Sigmoid colon (tissue), 7 donors: Measurements from ENCODE around the gene RANBP1. TPM values are rescaled to one million over a fixed set of nuclear protein-coding genes. Genes with fewer than 3 reads are reported as not detected.

ENCODE experiments used
- DNase-seq: peaks from one replicate; pipeline ENCODE4 v3.0.0-alpha.2; 2019
- H3K27ac ChIP-seq, 4 donors: fragments of 200-600 bp; sonication (generic); one replicate each; pipeline ENCODE4 v1.5.1; 2016 to 2019; ENCODE audit warnings: mild to moderate bottlenecking in 1 of 4
- H3K27me3 ChIP-seq, 3 donors: fragments of 200-600 bp; sonication (generic); one replicate each; pipeline ENCODE4 v1.5.1; 2019; ENCODE audit warnings: mild to moderate bottlenecking in 1 of 3
- H3K36me3 ChIP-seq, 4 donors: fragments of 200-600 bp; sonication (generic); one replicate each; pipeline ENCODE4 v1.5.1; 2016 to 2019
- H3K4me1 ChIP-seq, 4 donors: fragments of 200-600 bp; sonication (generic); one replicate each; pipeline ENCODE4 v1.5.1; 2017 to 2019
- H3K4me3 ChIP-seq, 4 donors: fragments of 200-600 bp; sonication (generic); one replicate each; pipeline ENCODE4 v1.5.1; 2017 to 2019; ENCODE audit warnings: mild to moderate bottlenecking in 2 of 4, moderate library complexity in 1 of 4
- H3K9me3 ChIP-seq, 4 donors: fragments of 200-600 bp in 3 of 4; sonication (generic) in 3 of 4; one replicate each; pipeline versions ENCODE4 v1.5.1 to v1.6.1; 2013 to 2019
- CTCF ChIP-seq, 4 experiments: fragments of 450-650 bp in 3 of 4; fragments of 200-600 bp in 1 of 4; IDR thresholded peaks; one replicate each; pipeline ENCODE4 v1.5.1; 2016 to 2019; ENCODE audit warnings: antibody characterized with exemption in 4 of 4, mild to moderate bottlenecking in 3 of 4, moderate library complexity in 2 of 4
- EP300 ChIP-seq, 4 donors: sonication (generic); formaldehyde crosslinking; IDR thresholded peaks; one replicate each; pipeline ENCODE4 v1.6.1; 2017; ENCODE audit warnings: antibody characterized with exemption in 4 of 4
- POLR2A ChIP-seq, 2 donors: fragments of 450-650 bp; IDR thresholded peaks; one replicate each; pipeline ENCODE4 v1.6.1; 2016; ENCODE audit warnings: antibody characterized with exemption in 2 of 2, mild to moderate bottlenecking in 2 of 2, moderate library complexity in 2 of 2
- POLR2AphosphoS5 ChIP-seq, 4 donors: sonication (generic); formaldehyde crosslinking; IDR thresholded peaks; one replicate each; pipeline ENCODE4 v1.6.1; 2017; ENCODE audit warnings: antibody characterized with exemption in 4 of 4
- WGBS, 2 donors: extraction: QIAGEN DNeasy Blood & Tissue Kit; methylation state at CpG; one replicate each; pipeline ENCODE4 v1.1.7; 2013; 5-methylcytosine and 5-hydroxymethylcytosine counted together
- intact Hi-C: fragments of 100-400 bp; cut with DNase I; formaldehyde crosslinking; loops from one replicate; pipeline ENCODE4 v1.15.1; 2023
- polyA plus RNA-seq, 3 donors: library from polyadenylated mRNA; stranded (reverse); fragments of 200-250 nt; gene quantifications; one replicate each; pipeline ENCODE4 v1.2.3, GENCODE V29; 2013
- total RNA-seq, 4 donors: library from RNA; depleted of rRNA; stranded (reverse); fragments of >200 nt; gene quantifications; one replicate each; pipeline ENCODE4 v1.1.0, GENCODE V29; 2016
- donor health status: healthy with polysubstance abuse.
- donor health status: Bipolar disorder and iron deficiency.
- donor health status: healthy.

Gene RANBP1
- total and polyA plus RNA-seq, 7 donors = 67.9 to 194 (median 154) TPM

- intact Hi-C loops = loop anchor here (2.0 to 10.0 kb wide), 4 partner anchors 36 to 106 kb away; partner anchors contain the start of genes RANBP1, TANGO2, TRMT2A and ZDHHC8
- H3K27me3 ChIP-seq = no peaks in the 10 kb centered on the region
- peaks cover 0 to 5% (median 4%) of the 10 kb centered on the region in 4 donors for H3K36me3 ChIP-seq
- no peaks in the 10 kb centered on the region for H3K9me3 ChIP-seq
- H3K4me1 ChIP-seq = peaks cover 0 to 58% (median 51%) of the 10 kb centered on the region in 4 donors
- 7 to 30% methylated on average over 27 of the region's 27 CpGs for WGBS, 2 donors
- no peak for DNase-seq
- H3K4me3 ChIP-seq = peak overlapping the region; percentile 80 to 91 (median 88)
- H3K27ac ChIP-seq = peak overlapping the region; percentile 88 to 97 (median 94)
- TF ChIP-seq POLR2A (IDR thresholded peaks at IDR 0.05) = no peak
- no peak for TF ChIP-seq POLR2AphosphoS5 (IDR thresholded peaks at IDR 0.05)
- TF ChIP-seq EP300 (IDR thresholded peaks at IDR 0.05) = no peak
Measured at GRCh38 chr22:20080776-20081654, 34.9 kb upstream of the RANBP1 start.

GRCh38 chr22:20083157-20083890 lies 32.6 kb upstream of the RANBP1 start:
- peaks cover 13 to 28% (median 24%) of the 10 kb centered on the region in 4 donors for H3K36me3 ChIP-seq
- intact Hi-C loops = loop anchor here (5.0 to 10.0 kb wide), 3 partner anchors 34 to 109 kb away; partner anchors contain the start of genes RANBP1, TRMT2A and ZDHHC8
- H3K9me3 ChIP-seq = no peaks in the 10 kb centered on the region
- peak overlapping the region; percentile 7 to 97 (median 22) for H3K27ac ChIP-seq
- H3K4me1 ChIP-seq = peaks cover 0 to 58% (median 51%) of the 10 kb centered on the region in 4 donors
- no peak for TF ChIP-seq POLR2AphosphoS5 (IDR thresholded peaks at IDR 0.05)
- no peak for TF ChIP-seq CTCF (IDR thresholded peaks at IDR 0.05)
- no peak for TF ChIP-seq POLR2A (IDR thresholded peaks at IDR 0.05)
- TF ChIP-seq EP300 (IDR thresholded peaks at IDR 0.05) = no peak
- WGBS, 2 donors = 87% methylated on average over 10 of the region's 10 CpGs
- H3K4me3 ChIP-seq = no peak overlapping the region
- no peaks in the 10 kb centered on the region for H3K27me3 ChIP-seq
- no peak for DNase-seq

GRCh38 chr22:20083891-20084546 lies 31.9 kb upstream of the RANBP1 start:
- DNase-seq = no peak
- no peaks in the 10 kb centered on the region for H3K27me3 ChIP-seq
- H3K4me3 ChIP-seq = no peak overlapping the region
- peaks cover 16 to 35% (median 29%) of the 10 kb centered on the region in 4 donors for H3K36me3 ChIP-seq
- H3K4me1 ChIP-seq = peaks cover 0 to 58% (median 51%) of the 10 kb centered on the region in 4 donors
- intact Hi-C loops = loop anchor here (5.0 to 10.0 kb wide), 3 partner anchors 33 to 109 kb away; partner anchors contain the start of genes RANBP1, TRMT2A and ZDHHC8
- WGBS, 2 donors = 82 to 90% methylated on average over 10 of the region's 10 CpGs
- H3K9me3 ChIP-seq = no peaks in the 10 kb centered on the region
- TF ChIP-seq POLR2A (IDR thresholded peaks at IDR 0.05) (no peak), EP300 (IDR thresholded peaks at IDR 0.05) (no peak), POLR2AphosphoS5 (IDR thresholded peaks at IDR 0.05) (no peak), CTCF (IDR thresholded peaks at IDR 0.05) (no peak)
- H3K27ac ChIP-seq = peak overlapping the region in 1 of 4 donors; percentile 97

- H3K36me3 ChIP-seq = peaks cover 22 to 43% (median 36%) of the 10 kb centered on the region in 4 donors
- DNase-seq = no peak
- no peak overlapping the region for H3K4me3 ChIP-seq
- 79 to 81% methylated on average over 23 of the region's 23 CpGs for WGBS, 2 donors
- H3K27ac ChIP-seq = peak overlapping the region in 2 of 4 donors; percentile 5 to 19
- intact Hi-C loops = loop anchor here (5.0 to 10.0 kb wide), 3 partner anchors 33 to 110 kb away; partner anchors contain the start of genes RANBP1, TRMT2A and ZDHHC8
- H3K4me1 ChIP-seq = peaks cover 0 to 53% (median 48%) of the 10 kb centered on the region in 4 donors
- H3K27me3 ChIP-seq = no peaks in the 10 kb centered on the region
- TF ChIP-seq CTCF (IDR thresholded peaks at IDR 0.05) = peak in 2 of 4 experiments; percentile 5 to 9
- TF ChIP-seq POLR2AphosphoS5 (IDR thresholded peaks at IDR 0.05) = no peak
- no peaks in the 10 kb centered on the region for H3K9me3 ChIP-seq
Measured at GRCh38 chr22:20084547-20085413, 31.1 kb upstream of the RANBP1 start.
